HL-60 (cell line): ENCODE measurements around the gene MAPK6.

Experiments used
- POLR2AphosphoS5 ChIP-seq: IDR thresholded peaks from 2 replicates; pipeline ENCODE4 v1.6.1; 2012; ENCODE audit warnings: low read depth
- TF ChIP-seq, protein P1 (sequence below): IDR thresholded peaks from one replicate; pipeline ENCODE4 v1.5.1; 2011; ENCODE audit warnings: low read length, control low read depth, inconsistent platforms; ENCODE audit not compliant: insufficient read depth

DNA sequence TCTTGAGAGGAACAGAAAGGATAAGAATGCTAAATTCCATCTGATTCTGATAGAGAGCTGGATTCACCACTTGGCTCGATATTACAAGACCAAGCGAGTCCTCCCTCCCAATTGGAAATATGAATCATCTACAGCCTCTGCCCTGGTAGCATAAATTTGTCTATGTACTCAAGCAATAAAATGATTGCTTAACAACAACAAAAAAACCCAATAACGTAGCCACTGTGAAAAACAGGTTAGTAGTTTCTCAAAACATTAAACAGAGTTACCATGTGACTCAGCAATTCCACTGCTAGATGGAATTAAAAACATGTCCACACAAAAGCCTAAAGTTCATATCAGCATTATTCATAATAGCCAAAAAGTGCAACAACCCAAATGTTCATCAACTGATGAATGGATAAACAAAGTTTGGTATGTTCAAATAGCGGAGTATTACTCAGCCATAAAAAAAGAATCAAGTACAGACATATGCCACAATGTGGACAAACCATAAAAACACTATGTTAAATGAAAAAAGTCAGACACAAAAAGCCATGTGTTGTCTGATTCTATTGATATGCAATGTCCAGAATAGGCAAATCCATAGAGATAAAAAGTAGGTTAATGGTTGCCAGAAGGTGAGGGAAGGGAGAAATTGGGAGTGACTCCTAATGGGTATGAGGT lies 76.7 kb downstream of the MAPK6 start:
- no peak for TF ChIP-seq POLR2AphosphoS5
- TF ChIP-seq, protein P1, sequence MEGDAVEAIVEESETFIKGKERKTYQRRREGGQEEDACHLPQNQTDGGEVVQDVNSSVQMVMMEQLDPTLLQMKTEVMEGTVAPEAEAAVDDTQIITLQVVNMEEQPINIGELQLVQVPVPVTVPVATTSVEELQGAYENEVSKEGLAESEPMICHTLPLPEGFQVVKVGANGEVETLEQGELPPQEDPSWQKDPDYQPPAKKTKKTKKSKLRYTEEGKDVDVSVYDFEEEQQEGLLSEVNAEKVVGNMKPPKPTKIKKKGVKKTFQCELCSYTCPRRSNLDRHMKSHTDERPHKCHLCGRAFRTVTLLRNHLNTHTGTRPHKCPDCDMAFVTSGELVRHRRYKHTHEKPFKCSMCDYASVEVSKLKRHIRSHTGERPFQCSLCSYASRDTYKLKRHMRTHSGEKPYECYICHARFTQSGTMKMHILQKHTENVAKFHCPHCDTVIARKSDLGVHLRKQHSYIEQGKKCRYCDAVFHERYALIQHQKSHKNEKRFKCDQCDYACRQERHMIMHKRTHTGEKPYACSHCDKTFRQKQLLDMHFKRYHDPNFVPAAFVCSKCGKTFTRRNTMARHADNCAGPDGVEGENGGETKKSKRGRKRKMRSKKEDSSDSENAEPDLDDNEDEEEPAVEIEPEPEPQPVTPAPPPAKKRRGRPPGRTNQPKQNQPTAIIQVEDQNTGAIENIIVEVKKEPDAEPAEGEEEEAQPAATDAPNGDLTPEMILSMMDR, result no peak
